Neuron (in vitro differentiated cells): Measurements from ENCODE around the gene CEP164.
"Not testable (repeated sequence)": the region's sequence is repeated elsewhere in the genome, so short reads cannot be mapped to it uniquely, and the experiment has no call there.

Experiments used
- H2AFZ ChIP-seq: one replicate; pipeline ENCODE4 v1.6.1; 2013; ENCODE audit warnings: low read depth, mild to moderate bottlenecking, inconsistent platforms, low read length, moderate library complexity
- H3K27me3 ChIP-seq: one replicate; pipeline ENCODE4 v1.6.1; 2013; ENCODE audit warnings: low read length; ENCODE audit not compliant: insufficient read depth
- H3K36me3 ChIP-seq: one replicate; pipeline ENCODE4 v1.6.1; 2013; ENCODE audit warnings: low read length; ENCODE audit not compliant: insufficient read depth
- H3K4me1 ChIP-seq: one replicate; pipeline ENCODE4 v1.6.1; 2013; ENCODE audit warnings: low read length; ENCODE audit not compliant: insufficient read depth
- H3K4me3 ChIP-seq: 2 replicates; pipeline ENCODE4 v1.5.1; 2013; ENCODE audit warnings: mild to moderate bottlenecking, low read length, moderate library complexity
- H3K9me3 ChIP-seq: one replicate; pipeline ENCODE4 v1.6.1; 2013; ENCODE audit warnings: low read length

The CEP164 gene

DNA sequence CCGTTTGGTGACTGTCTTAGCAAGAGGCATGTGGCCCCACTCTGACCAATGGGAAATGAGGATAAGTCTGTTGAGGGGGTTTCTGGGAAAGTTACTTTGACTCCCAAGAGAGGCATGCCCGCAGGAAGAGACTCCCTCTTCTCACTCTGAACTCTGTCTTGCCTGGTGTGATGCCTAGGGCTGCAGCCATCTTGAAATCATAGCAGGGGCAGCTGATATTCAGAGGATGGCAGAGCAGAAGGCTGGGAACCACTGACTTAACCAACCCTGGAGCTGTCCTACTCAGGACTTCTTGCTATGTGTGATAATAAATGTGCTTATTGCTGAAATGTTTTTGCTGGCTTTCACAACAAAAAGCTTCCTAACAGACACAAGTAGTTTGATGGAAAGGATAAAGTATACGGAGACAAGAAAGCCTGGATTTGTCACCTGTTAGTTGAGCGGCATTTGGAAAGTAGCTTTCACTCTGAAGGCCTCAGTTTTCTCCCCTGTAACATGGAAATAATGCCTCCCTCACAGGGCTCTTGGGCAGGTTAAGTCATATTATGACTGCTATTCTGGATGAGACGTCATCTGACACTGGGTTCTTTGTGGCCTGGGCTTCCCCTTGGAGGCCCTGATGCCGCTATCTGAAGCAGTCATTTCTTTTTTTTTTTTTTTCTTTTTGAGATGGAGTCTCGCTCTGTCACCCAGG lies 128.5 kb downstream of the CEP164 start:
- Histone ChIP-seq H3K27me3 (peaks cover 12% of the 10 kb centered on the region), H3K4me3 (no peak overlapping the region), H3K36me3 (no peaks in the 10 kb centered on the region), H2AFZ (no peak overlapping the region), H3K4me1 (no peaks in the 10 kb centered on the region), H3K9me3 (no peaks in the 10 kb centered on the region)

DNA sequence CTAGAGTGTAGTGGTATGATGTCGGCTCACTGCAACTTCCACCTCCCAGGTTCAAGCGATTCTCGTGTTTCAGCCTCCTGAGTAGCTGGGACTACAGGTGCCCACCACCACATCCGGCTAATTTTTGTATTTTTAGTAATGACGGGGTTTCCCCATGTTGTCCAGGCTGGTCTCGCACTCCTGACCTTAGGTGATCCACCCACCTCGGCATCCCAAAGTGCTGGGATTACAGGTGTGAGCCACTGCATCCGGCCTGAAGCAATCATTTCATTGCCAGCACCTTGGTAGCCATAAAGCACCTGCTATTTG lies 129.0 kb downstream of the CEP164 start:
- not testable (repeated sequence) for H3K4me1 ChIP-seq, H3K36me3 ChIP-seq, H2AFZ ChIP-seq, H3K4me3 ChIP-seq, H3K9me3 ChIP-seq
- H3K27me3 ChIP-seq = peaks cover 12% of the 10 kb centered on the region

DNA sequence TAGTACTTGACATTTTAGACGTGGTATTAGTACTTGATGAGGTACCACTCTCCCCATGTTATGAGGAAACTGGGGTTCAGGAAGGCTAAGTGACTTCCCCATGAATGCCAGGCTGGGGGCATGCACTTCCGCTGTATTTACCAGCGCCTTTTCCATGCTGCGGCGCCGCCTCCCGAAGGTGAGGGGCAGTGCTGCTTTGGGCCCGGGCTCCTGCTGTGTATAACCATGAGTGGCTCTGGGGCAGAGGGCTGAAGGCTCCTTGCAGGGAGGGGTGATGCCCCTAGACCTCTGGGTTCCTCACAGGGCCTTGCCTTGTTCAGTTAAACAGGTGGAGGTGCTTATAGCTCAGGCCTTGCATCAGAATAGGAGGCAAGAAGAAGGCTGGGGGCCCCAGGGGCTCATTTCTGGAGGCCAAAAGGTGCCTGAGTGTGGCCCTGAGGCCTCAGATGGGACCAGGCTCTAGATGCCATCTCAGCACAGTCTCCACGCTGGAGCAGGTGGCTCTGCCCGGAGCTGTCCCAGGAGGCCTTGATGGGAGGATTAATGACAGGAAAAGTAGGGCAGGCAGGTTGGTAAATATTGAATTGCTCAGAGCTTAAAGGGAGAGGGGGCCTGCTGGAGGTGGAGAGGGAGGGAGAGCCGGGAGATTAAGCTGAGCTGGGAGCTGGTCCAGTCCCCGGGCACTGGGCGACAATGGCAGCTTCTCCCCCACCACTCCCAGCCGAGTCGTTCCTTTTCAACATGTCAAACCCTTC lies 129.6 kb downstream of the CEP164 start:
- Histone ChIP-seq H2AFZ (no peak overlapping the region), H3K4me3 (no peak overlapping the region), H3K36me3 (no peaks in the 10 kb centered on the region)

DNA sequence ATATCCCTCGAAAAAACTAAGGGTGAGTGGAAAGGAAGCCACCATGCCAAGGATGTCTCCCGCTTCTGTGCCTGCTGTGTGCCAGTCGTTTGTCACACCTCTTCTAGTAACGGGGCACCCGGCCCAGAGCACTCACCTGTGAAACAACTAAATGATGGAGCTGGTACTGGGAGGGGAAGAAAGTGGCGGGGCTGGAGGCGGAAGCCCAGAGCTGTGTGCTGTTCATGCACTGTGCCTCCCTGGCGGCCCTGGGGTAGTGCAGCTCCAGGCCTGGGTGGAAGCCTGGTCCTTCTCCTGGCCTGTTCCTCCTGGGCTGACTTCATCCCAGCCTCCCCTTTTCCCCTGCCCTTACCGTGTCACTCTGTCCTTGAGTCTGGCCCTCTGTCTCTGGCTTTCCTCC lies 130.2 kb downstream of the CEP164 start:
- no peaks in the 10 kb centered on the region for H3K9me3 ChIP-seq
- no peaks in the 10 kb centered on the region for H3K36me3 ChIP-seq
- no peaks in the 10 kb centered on the region for H3K4me1 ChIP-seq
- no peak overlapping the region for H2AFZ ChIP-seq
- no peak overlapping the region for H3K4me3 ChIP-seq
- H3K27me3 ChIP-seq = peaks cover 12% of the 10 kb centered on the region

More for the DNA sequence above, 129.6 kb downstream of the CEP164 start:
- peaks cover 12% of the 10 kb centered on the region for H3K27me3 ChIP-seq
- H3K9me3 ChIP-seq = no peaks in the 10 kb centered on the region
- H3K4me1 ChIP-seq = no peaks in the 10 kb centered on the region

DNA sequence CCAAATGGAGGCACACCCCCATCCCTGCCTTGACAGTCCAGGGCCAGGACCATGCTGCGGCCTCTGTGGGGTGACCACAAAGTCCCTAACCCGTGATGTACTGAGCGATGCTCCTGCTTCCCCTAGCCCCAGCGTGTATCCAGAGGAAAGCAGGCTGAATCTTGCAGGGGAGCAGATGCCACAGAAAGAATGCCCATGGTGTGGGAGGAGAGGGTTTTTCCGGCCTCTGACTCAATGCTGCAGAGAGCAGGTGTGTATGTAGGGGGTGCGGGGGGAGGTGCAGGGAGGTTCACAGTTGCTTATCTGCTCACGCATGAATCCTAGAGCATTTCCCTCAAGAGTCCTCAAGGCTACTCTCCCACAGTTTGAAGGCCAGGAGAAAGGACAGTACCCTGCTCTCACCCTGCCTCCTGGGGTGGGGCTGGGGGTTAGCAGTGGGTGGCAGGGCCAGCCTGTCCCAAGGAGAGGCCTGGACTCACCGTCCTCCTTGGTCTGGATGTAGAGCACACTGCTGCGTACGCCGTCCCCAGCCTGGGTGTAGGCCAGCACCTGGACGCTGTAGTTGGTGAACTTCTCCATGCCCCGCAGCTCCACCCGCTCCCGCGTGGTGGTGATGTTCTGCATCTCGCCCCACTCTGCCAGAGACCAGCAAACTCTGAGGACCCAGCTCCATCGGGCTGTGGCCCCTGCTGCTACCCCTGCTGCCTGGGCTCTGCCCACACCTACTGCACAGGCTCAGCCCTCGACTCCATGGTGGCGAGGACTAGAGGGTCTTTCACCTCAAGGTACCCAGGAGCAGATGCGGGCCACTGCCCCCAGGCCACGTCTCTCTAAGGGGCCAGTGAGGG lies 130.8 kb downstream of the CEP164 start:
- Histone ChIP-seq H3K36me3 (no peaks in the 10 kb centered on the region), H3K4me1 (no peaks in the 10 kb centered on the region), H3K4me3 (no peak overlapping the region), H3K9me3 (no peaks in the 10 kb centered on the region), H3K27me3 (peaks cover 14% of the 10 kb centered on the region), H2AFZ (no peak overlapping the region)

GRCh38 chr11:117459123-117459978 lies 131.7 kb downstream of the CEP164 start:
- Histone ChIP-seq H2AFZ (no peak overlapping the region), H3K4me1 (no peaks in the 10 kb centered on the region), H3K36me3 (no peaks in the 10 kb centered on the region), H3K27me3 (peaks cover 17% of the 10 kb centered on the region), H3K9me3 (no peaks in the 10 kb centered on the region), H3K4me3 (no peak overlapping the region)

- Histone ChIP-seq H3K27me3 (peaks cover 14% of the 10 kb centered on the region), H2AFZ (no peak overlapping the region), H3K4me3 (no peak overlapping the region), H3K4me1 (no peaks in the 10 kb centered on the region), H3K36me3 (no peaks in the 10 kb centered on the region), H3K9me3 (no peaks in the 10 kb centered on the region)
Measured at GRCh38 chr11:117459979-117460300, 132.3 kb downstream of the CEP164 start.

GRCh38 chr11:117461396-117462182 lies 133.9 kb downstream of the CEP164 start:
- Histone ChIP-seq H3K4me3 (no peak overlapping the region), H3K4me1 (no peaks in the 10 kb centered on the region), H2AFZ (no peak overlapping the region), H3K9me3 (no peaks in the 10 kb centered on the region), H3K27me3 (peaks cover 10% of the 10 kb centered on the region), H3K36me3 (no peaks in the 10 kb centered on the region)

GRCh38 chr11:117462183-117462863 lies 134.7 kb downstream of the CEP164 start:
- Histone ChIP-seq H3K4me3 (no peak overlapping the region), H3K4me1 (no peaks in the 10 kb centered on the region), H3K9me3 (no peaks in the 10 kb centered on the region), H3K36me3 (no peaks in the 10 kb centered on the region), H3K27me3 (peaks cover 10% of the 10 kb centered on the region), H2AFZ (no peak overlapping the region)

- Histone ChIP-seq H3K9me3 (no peaks in the 10 kb centered on the region), H3K4me3 (no peak overlapping the region), H3K27me3 (peaks cover 10% of the 10 kb centered on the region), H3K36me3 (no peaks in the 10 kb centered on the region), H2AFZ (no peak overlapping the region), H3K4me1 (no peaks in the 10 kb centered on the region)
Measured at GRCh38 chr11:117462864-117463247, 135.2 kb downstream of the CEP164 start.
